Endothelial cell of umbilical vein (primary cell): ENCODE data around the gene RNF214. TPM values are rescaled to one million over a fixed set of nuclear protein-coding genes. Genes with fewer than 3 reads are reported as not detected.

Source experiments
- BruUV-seq: library from RNA; stranded (reverse); fragments of 400-500 nt; replicated peaks from 2 replicates; lab custom pipeline; 2021; lab: Mats Ljungman, UMichigan
- CTCF ChIA-PET: fragments of 300-600, 350-600 bp; sonication (Branson Sonifier 250); formaldehyde crosslinking; loops from one replicate; lab custom pipeline; 2021; ENCODE audit warnings: antibody characterized with exemption, inconsistent platforms; lab: Charles Lee
- POLR2A ChIA-PET: fragments of 300-600, 350-600 bp; sonication (Branson Sonifier 250); formaldehyde crosslinking; loops from one replicate; lab custom pipeline; 2021; ENCODE audit warnings: antibody characterized with exemption, inconsistent platforms; lab: Charles Lee
- DNase-seq: peaks from one replicate; pipeline ENCODE4 v3.0.0-alpha.2; 2011; ENCODE audit warnings: low read depth, low spot score
- FAIRE-seq: peaks from 2 replicates; lab custom pipeline; 2011; peaks lifted over from hg19 to GRCh38; lab: Jason Lieb, UNC
- H2AFZ ChIP-seq: 2 replicates; pipeline ENCODE4 v1.6.0; 2012; ENCODE audit warnings: low read depth, low read length, control low read depth, inconsistent platforms
- H3K27ac ChIP-seq: 2 replicates; pipeline ENCODE4 v1.5.1; 2011; ENCODE audit warnings: low read depth, mild to moderate bottlenecking, control low read depth, low read length, moderate library complexity; ENCODE audit not compliant: insufficient read depth
- H3K27me3 ChIP-seq, 2 experiments: 2 replicates each; pipeline versions ENCODE4 v1.6.0 to v1.6.1; 2011; ENCODE audit warnings: low read length in 2 of 2, mixed read lengths in 1 of 2; ENCODE audit not compliant: control insufficient read depth in 2 of 2, insufficient read depth in 2 of 2
- H3K36me3 ChIP-seq, 2 experiments: 2 replicates in 1 of 2; 3 replicates in 1 of 2; pipeline ENCODE4 v1.5.1; 2011; ENCODE audit warnings: low read length in 2 of 2, mild to moderate bottlenecking in 1 of 2, moderate library complexity in 1 of 2; ENCODE audit not compliant: control insufficient read depth in 2 of 2, insufficient read depth in 2 of 2; ENCODE audit errors: extremely low read depth in 1 of 2
- H3K4me1 ChIP-seq: 3 replicates; pipeline ENCODE4 v1.5.1; 2011; ENCODE audit warnings: mild to moderate bottlenecking, low read length; ENCODE audit not compliant: control insufficient read depth, insufficient read depth; ENCODE audit errors: extremely low read depth
- H3K4me2 ChIP-seq: 2 replicates; pipeline ENCODE4 v1.6.1; 2011; ENCODE audit warnings: low read length, control low read depth, mixed read lengths; ENCODE audit not compliant: insufficient read depth
- H3K4me3 ChIP-seq, 3 experiments: fragments of 200-600 bp in 1 of 3; sonication (generic), shearing (Covaris generic) in 1 of 3; replicated peaks in 1 of 3; 2 replicates each; pipeline ENCODE4 v1.5.1; 2011 to 2016; ENCODE audit warnings: control low read depth in 3 of 3, low read length in 3 of 3, mild to moderate bottlenecking in 2 of 3, inconsistent platforms in 1 of 3, low read depth in 1 of 3, moderate library complexity in 1 of 3; ENCODE audit not compliant: insufficient read depth in 1 of 3
- H3K79me2 ChIP-seq: 2 replicates; pipeline ENCODE4 v1.6.0; 2012; ENCODE audit warnings: low read length, inconsistent platforms; ENCODE audit not compliant: control insufficient read depth, insufficient read depth
- H3K9ac ChIP-seq: replicated peaks from 2 replicates; pipeline ENCODE3; 2011; ENCODE audit warnings: low read length, control low read depth; ENCODE audit not compliant: insufficient read depth; ENCODE audit errors: extremely low read depth
- H3K9me1 ChIP-seq: replicated peaks from 3 replicates; pipeline ENCODE4 v1.6.0; 2011; ENCODE audit warnings: mild to moderate bottlenecking, low read length; ENCODE audit not compliant: control insufficient read depth, insufficient read depth; ENCODE audit errors: extremely low read depth
- H3K9me3 ChIP-seq: replicated peaks from 2 replicates; pipeline ENCODE4 v1.5.1; 2012; ENCODE audit warnings: low read length, inconsistent platforms; ENCODE audit not compliant: control insufficient read depth, insufficient read depth
- H4K20me1 ChIP-seq: replicated peaks from 2 replicates; pipeline ENCODE3; 2011; ENCODE audit warnings: mild to moderate bottlenecking, low read length; ENCODE audit not compliant: control insufficient read depth, insufficient read depth; ENCODE audit errors: extremely low read depth
- CTCF ChIP-seq, 2 donors: IDR thresholded peaks; 1 replicate in 1 of 2; 2 replicates in 1 of 2; pipeline ENCODE4 v1.5.1; 2011; ENCODE audit warnings: low read length in 2 of 2, mild to moderate bottlenecking in 2 of 2, moderate library complexity in 2 of 2, control low read depth in 1 of 2, inconsistent platforms in 1 of 2, low read depth in 1 of 2; ENCODE audit not compliant: insufficient read depth in 1 of 2; ENCODE audit errors: extremely low read depth in 1 of 2
- EZH2 ChIP-seq: IDR thresholded peaks from 2 replicates; pipeline ENCODE4 v1.6.1; 2012; ENCODE audit warnings: borderline replicate concordance, low read depth, mild to moderate bottlenecking, moderate library complexity, low read length, inconsistent platforms; ENCODE audit not compliant: severe bottlenecking
- FOS ChIP-seq: IDR thresholded peaks from 2 replicates; pipeline ENCODE4 v1.6.1; 2011; ENCODE audit warnings: mild to moderate bottlenecking, low read length, moderate library complexity, borderline replicate concordance; ENCODE audit not compliant: insufficient read depth
- GATA2 ChIP-seq: IDR thresholded peaks from 2 replicates; pipeline ENCODE4 v1.7.0; 2011; ENCODE audit warnings: low read depth, mild to moderate bottlenecking, moderate library complexity, mixed read lengths, low read length; ENCODE audit not compliant: insufficient read length, insufficient read depth
- JUN ChIP-seq: IDR thresholded peaks from 2 replicates; pipeline ENCODE4 v1.6.1; 2011; ENCODE audit warnings: borderline replicate concordance, low read depth; ENCODE audit not compliant: insufficient read length, insufficient read depth
- MAX ChIP-seq: IDR thresholded peaks from 2 replicates; pipeline ENCODE4 v1.6.1; 2011; ENCODE audit not compliant: insufficient read depth, insufficient read length
- MYC ChIP-seq: IDR thresholded peaks from one replicate; pipeline ENCODE4 v1.6.1; 2011; ENCODE audit warnings: mild to moderate bottlenecking, low read depth, low read length
- POLR2A ChIP-seq: IDR thresholded peaks from 2 replicates; pipeline ENCODE4 v1.6.1; 2012; ENCODE audit warnings: low read depth, mild to moderate bottlenecking, control low read depth, low read length
- POLR2AphosphoS5 ChIP-seq: IDR thresholded peaks from 2 replicates; pipeline ENCODE4 v1.6.1; 2012; ENCODE audit warnings: low read depth, mild to moderate bottlenecking, control low read depth, low read length, moderate library complexity; ENCODE audit not compliant: insufficient read depth
- dilution Hi-C: fragments of 300-500 bp; cut with MboI; formaldehyde crosslinking; loops from one replicate; pipeline ENCODE4 v1.15.0; 2019; ENCODE audit warnings: low sequenced_read_pairs; ENCODE audit not compliant: extremely low pct_ligation_motif_present
- intact Hi-C: fragments of 100-400 bp; cut with micrococcal nuclease; formaldehyde crosslinking; loops from one replicate; pipeline ENCODE4 v1.10.0; 2022
- polyA plus RNA-seq, 4 experiments: library from polyadenylated mRNA; depleted of rRNA in 3 of 4; stranded (reverse) in 3 of 4; unstranded in 1 of 4; fragments of >200 nt; gene quantifications; 2 replicates each; pipeline versions ENCODE4 v1.2.1 to v1.2.3, GENCODE V29; 2011 to 2012; ENCODE audit warnings: missing spikeins in 1 of 4
- total RNA-seq: library from RNA; stranded (reverse); gene quantifications from 2 replicates; pipeline ENCODE4 v1.2.3, GENCODE V29; 2021

The RNF214 gene
- total and polyA plus RNA-seq, 2 donors (not counting 3 experiments of a cell fraction or from before 2014, with no cell fraction given) = 24.3 to 28.2 TPM

- H2AFZ ChIP-seq = peak overlapping the region; percentile 75
- no peak for DNase-seq
- intact Hi-C loops = loop anchor here (2.0 kb wide), 1 partner anchor 20 kb away; the partner anchor contains the start of gene SIDT2
- TF ChIP-seq POLR2A (no peak), MYC (no peak), FOS (no peak), MAX (no peak), CTCF (IDR thresholded peaks at IDR 0.05; ENCODE audit: extremely low read depth in 1 of 2, insufficient read depth in 1 of 2, low read depth in 1 of 2, low read length in 2 of 2) (no peak), EZH2 (no peak), GATA2 (no peak), POLR2AphosphoS5 (no peak), JUN (no peak)
- H3K27me3 ChIP-seq = no peaks in the 10 kb centered on the region
- H3K9me3 ChIP-seq = no peaks in the 10 kb centered on the region
- no peaks in the 10 kb centered on the region for H4K20me1 ChIP-seq
- ChIA-PET CTCF (interaction anchor here (1.1 to 1.3 kb wide), 3 partner anchors 15 to 28 kb away, joined by 3 to 4 read pairs (median 3); no protein-coding TSS in a partner anchor), POLR2A (no interaction called here)
- dilution Hi-C loops = no loop called here
- H3K4me3 ChIP-seq = peak overlapping the region in 1 of 3 experiments; percentile 12
- H3K79me2 ChIP-seq = no peaks in the 10 kb centered on the region
- FAIRE-seq = no peak
- peaks cover 9% of the 10 kb centered on the region for H3K4me1 ChIP-seq
- no peaks in the 10 kb centered on the region for H3K9me1 ChIP-seq
- H3K9ac ChIP-seq = no peak overlapping the region
- peak overlapping the region; percentile 38 for H3K4me2 ChIP-seq
- peaks cover 0 to 3% of the 10 kb centered on the region in 2 experiments for H3K36me3 ChIP-seq
- TSS peak; percentile 72 for BruUV-seq
- no peak overlapping the region for H3K27ac ChIP-seq
These were observed 33.9 kb upstream of the RNF214 start for GRCh38 chr11:117198613-117199012.
